GM18870 (cell line): ENCODE data around the gene ABHD17A.
"Not testable (repeated sequence)": the region's sequence is repeated elsewhere in the genome, so short reads cannot be mapped to it uniquely, and the experiment has no call there.

Experiments
- ATAC-seq: cut with Tn5 transposase; IDR thresholded peaks from one replicate; pipeline ENCODE4 v1.9.1; 2021; ENCODE audit warnings: moderate library complexity; ENCODE audit not compliant: unreplicated experiment

Gene ABHD17A

DNA sequence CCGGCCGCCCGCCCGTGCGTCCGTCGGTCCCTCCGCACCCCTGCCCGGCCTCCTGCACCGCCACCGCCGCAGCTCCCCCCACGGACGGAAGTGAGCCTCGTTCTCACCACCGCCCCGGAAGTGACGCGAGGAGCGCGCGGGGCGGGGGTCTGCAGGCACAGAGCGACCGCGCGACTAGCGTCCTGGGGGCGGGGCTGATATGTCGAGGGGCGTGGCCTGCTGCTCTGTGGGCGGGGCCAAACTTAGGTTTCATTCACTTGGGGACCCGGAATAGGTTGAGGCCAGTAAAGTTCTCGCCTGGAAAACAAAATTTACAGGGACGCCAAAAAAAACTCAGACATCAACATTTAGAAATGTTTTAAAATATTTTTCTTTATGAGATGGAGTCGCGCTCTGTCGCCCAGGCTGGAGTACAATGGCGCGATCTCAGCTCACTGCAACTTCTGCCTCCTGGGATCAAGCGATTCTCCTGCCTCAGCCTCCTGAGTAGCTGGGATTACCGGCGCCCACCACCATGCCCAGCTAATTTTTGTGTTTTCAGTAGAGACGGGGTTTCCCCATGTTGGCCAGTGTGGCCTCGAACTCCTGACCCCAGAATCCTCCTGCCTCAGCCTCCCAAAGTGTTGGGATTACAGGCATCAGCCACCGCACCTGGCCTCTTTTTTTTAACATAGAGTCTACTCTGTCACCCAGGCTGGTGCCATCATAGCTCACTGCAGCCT, at the start of gene ABHD17A:
ABHD17A (minus strand) TSS at position 99 of the 722 bp plus-strand sequence. CDS start 3,930 bp downstream, outside the sequence.
- not testable (repeated sequence) for ATAC-seq

DNA sequence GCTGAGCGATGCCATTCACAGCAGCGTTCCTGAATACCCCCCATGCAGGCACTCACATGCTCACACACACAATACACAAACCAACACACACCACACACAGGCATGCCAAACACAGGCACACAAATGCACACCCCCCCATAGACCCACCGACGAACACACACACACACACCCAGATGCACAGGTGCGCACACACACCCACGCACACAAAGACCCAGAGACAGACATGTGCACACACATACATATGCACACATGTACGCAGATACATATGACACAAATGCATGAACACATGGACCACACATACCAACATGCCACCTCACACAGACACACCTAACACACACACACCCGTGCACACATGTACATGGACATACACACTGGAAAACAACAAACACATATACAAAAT, 48.6 kb upstream of the ABHD17A start:
- ATAC-seq: no peak

DNA sequence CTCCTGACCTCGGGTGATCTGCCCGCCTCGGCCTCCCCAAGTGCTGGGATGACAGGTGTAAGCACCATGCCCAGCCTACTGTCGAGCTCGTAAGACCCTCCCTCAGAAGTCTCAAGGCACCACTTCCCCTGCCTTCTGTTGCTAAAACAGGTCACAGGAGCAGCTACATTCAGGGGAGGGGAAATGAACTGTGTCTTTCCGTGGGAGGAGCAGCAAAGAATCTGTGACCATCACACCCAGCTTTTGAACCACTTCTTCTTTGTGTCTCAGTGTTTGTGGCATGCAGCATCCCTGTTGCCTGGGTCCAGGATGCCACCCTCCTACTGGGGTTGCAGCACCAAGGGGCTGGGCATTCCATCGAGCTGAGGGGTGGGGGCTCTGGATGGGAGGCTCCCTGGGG, 47.9 kb upstream of the ABHD17A start:
- ATAC-seq: no peak

DNA sequence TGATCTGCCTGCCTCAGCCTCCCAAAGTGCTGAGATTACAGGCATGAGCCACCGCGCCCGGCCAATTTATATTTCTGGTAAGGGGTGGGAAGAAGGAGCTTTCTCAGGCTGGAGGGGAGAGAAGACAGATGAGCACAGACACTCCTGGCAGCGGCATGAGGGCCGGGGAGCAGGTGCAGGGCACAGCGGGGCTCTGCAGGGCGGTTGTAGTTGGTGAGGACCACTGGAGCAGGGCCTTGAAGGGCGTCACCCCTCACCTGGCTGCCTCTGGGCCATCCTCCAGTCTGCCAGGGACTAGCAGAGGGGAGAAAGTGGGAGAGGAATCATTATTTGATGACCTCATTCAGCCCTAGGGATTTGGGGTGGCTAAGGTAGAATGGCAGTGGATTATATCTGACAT, 47.1 kb upstream of the ABHD17A start:
- no peak for ATAC-seq

DNA sequence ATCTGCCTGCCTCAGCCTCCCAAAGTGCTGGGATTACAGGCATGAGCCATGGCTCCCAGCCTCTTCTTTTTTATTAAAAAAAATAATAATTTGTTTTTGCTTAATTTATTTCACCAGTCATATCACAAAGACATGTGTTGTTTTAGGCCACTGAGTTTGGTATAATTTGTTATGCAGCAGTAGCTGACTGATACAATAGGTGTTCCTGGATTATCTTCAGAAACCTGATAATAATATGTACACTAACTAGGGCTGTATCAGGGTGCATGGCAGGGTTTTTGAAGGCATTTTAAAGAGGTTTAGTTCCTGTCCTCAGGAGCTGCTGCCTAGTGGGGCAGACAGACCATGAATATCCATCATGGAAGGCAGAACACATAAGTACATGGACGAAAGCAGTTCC, 46.1 kb upstream of the ABHD17A start:
- no peak for ATAC-seq

DNA sequence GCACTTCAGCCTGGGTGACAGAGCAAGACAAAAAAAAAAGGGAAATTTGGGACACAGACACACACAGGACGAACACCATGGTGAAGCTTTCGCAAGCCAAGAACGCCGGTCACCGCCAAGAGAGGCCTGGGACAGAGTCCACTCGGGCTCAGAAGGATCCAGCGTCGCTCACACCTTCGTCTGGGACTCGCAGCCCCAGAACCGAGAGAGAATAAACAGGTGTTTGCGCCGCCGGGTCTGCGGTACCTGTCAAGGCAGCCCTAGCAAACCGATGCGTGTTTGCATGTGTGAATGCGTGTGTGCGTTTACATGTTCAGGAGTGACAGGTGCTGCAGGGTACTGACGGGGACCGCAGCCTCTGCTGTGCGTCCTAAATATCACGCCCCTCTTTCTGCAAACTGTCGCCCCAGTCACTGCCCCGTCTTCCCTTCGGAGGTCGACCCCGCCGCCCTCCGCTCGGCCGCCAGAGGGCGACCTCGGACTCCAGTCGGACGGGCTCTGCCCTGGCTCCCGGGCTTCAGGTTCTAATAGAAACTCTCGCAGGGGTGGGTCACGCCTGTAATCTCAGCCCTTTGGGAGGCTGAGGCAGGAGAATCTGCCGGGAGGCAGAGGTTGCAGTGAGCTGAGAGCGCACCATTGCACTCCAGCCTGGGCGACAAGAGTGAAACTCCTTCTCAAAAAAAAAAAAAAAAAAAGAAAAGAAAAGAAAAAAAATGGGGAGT, 43.9 kb upstream of the ABHD17A start:
- ATAC-seq: no peak

DNA sequence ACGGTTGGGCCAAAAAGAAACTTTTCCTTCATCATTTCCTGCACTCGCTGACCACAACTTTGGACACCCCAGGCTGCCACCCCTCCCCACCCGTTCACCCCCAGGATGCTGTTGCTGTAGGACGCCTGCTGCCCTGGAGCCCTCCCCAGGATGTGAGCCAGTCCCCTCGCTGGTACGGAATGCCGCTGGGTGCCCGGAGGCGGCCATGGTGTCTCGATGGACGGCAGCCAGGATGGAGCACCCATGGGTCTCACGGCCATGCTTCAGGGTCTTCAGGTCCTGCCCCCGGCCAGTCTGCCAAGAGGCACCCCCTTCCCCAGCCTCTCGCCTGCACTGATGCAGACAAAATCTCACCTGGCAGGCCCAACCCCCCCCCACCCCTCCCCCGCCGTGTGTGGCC, 40.2 kb upstream of the ABHD17A start:
- no peak for ATAC-seq

DNA sequence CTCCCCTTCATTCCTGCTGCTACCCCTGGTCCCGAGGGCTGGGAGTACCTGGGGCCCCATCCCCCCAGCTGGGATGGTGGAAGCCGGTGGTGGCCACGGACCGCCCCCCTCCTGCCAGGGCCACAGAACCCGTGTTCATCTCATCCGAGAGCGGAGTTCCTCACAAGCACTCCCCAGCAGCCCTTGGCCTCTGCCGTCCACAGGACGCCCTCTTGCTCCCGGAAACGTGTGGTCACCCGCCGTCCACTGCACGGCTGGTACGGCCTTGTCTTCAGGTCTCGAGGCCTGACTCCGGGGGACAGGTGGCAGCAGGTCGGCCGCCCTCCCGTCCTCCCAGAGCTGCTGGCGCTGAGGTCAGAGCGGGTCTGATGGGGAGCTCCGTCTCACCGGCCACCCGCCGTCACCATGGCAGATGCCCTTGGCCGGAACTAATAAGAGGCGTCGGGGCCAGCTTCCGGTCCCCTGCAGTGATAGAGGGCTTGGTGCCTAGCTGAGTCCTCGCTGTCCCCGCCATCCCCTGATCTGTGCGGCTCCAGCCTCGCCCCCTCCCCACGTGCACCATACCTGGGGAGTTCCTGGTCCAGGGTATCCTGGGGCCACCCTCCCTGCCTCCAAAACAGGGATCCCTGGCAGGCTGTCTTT, 39.1 kb upstream of the ABHD17A start:
- ATAC-seq: no peak

DNA sequence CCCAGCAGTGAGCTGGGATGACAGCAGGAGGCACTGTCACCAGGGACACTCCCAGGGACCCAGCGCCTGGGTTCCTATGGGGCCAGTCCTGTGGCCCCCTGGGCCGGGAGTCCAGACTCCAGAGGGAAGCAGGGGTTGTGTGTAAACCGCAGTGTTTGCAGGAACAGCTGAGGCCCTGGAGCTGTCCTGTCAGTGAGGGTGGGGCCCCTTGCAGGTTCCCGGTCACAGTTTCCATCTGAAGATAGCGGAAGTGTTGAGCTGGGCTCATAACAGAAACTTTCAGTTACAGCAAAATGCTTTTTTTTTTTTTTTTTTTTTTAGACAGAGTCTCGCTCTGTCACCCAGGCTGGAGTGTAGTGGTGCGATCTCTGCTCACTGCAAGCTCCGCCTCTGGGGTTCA, 38.0 kb upstream of the ABHD17A start:
- ATAC-seq: no peak

DNA sequence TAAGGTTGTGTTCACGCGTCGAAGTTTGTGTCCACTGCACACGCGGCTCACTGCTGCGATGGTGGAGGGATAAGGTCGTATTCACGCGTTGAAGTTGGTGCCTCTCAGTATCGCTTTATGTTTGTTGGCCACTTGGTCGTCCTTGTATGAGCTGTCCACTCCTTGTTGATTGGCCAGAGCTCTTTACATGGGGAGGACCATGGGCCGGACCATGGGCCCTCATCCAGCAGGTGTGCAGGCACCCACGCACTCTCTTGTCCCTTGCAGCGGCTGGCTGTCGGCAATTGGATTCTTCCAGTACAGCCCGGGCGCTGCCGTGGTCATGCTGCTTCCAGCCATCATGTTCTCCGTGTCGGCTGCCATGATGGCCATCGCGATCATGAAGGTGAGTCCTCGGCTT, 37.5 kb upstream of the ABHD17A start:
- ATAC-seq: no peak

DNA sequence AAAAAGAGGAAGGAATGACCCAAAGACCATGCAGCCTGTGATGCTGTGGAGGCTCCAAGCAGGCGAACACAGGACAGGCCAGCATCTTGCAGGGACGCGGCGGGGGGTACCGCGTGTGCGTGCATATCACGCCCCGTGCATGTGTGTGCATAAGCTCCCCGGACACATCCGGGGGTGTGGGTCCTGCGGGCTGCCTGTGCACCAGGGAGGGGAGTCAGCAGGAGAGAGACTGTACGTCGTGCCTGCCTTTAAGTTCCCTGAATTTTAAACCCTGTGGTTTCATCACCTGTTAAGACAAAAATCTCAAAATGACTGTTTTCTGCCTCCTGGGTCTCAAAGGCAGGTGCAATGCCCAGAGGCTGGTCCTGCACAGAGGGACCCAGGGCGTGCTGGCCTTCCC, 36.5 kb upstream of the ABHD17A start:
- ATAC-seq: no peak

DNA sequence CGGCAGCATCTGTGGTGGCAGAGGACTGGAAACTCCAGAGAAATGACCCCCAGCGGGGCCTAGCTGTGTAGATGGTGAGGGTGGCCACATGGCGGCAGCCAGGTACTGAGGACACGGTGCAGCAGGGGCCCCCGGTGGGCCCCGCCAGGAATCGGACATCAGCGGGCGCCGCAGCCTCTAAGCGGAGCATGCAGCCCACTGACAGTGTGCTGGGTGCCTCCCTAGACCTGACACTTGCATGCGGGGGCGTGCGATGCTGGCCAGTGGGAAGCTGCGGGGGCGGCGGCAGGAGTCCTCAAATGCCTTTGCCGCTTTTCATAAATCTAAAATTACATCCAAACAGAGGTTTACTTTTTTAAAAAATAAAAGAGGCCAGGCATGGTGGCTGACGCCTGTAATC, 36.0 kb upstream of the ABHD17A start:
- ATAC-seq: no peak

DNA sequence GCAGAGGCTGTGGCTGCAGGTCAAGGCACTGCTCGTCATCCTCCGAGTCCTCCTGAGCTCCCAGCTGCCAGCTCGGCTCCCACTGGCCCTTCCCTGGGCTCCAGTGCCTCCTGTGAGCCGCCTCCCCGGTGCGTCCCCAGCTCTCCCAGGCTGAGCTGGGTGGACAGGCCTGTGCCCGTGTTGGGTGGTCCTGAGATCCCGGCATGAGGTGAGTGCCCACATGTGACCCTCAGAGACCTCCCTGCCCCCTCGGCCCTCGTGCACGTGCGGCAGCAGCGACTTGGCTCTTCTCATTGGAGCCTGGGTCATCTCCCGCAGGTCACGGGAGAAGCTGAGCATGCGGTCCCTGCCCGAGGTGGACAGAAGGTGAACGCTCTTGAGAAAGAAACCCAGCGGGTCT, 35.3 kb upstream of the ABHD17A start:
- no peak for ATAC-seq

DNA sequence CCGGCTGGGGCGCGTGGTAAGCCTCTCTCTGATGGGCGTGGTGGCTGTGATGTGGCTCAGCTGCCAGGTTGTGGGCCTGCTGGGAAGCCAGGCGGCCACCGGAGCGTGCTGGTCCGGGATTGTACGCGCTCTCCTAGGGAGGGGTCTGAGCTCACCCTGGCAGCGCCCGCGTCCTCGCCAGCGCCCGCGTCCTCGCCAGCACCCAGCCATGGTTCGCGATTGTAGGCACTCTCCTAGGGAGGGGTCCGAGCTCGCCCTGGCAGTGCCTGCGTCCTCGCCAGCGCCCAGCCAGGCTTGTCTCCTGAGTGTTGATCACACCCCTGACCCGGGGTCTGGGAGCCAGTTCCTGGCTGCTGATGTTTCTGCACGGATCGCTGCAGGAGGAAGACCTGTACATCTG, 33.7 kb upstream of the ABHD17A start:
- ATAC-seq: no peak

DNA sequence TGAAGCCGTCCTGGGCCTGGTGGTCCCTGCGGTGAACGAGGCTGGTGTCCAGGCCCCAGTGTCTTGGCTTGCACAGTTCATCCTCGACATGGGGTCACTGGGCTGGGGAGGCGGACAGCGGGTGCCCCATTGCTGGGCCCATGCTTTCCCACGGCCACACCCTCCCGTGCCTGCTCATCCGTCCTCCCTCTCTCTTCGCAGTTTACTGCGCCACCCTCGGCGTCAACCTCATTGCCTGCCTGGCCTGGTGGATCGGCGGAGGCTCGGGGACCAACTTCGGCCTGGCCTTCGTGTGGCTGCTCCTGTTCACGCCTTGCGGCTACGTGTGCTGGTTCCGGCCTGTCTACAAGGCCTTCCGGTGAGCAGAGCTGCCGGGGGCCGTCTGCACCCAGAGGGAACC, 32.6 kb upstream of the ABHD17A start:
- no peak for ATAC-seq

DNA sequence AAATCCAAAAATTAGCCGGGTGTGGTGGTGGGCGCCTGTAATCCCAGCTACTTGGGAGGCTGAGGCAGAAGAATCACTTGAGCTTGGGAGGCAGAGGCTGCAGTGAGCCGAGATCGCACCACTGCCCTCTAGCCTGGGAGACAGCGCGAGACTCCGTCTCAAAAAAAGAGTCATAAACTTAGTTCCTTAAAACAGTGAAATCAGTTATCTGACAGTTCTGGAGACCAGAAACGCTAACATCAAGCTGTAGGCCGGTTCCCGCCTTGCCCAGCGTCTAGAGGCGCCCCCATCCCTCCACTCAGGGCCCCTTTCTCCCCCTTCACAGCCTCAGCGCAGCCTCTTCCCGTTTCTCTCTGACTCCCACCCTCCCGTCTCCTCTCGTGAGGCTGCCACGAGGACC, 31.9 kb upstream of the ABHD17A start:
- no peak for ATAC-seq

DNA sequence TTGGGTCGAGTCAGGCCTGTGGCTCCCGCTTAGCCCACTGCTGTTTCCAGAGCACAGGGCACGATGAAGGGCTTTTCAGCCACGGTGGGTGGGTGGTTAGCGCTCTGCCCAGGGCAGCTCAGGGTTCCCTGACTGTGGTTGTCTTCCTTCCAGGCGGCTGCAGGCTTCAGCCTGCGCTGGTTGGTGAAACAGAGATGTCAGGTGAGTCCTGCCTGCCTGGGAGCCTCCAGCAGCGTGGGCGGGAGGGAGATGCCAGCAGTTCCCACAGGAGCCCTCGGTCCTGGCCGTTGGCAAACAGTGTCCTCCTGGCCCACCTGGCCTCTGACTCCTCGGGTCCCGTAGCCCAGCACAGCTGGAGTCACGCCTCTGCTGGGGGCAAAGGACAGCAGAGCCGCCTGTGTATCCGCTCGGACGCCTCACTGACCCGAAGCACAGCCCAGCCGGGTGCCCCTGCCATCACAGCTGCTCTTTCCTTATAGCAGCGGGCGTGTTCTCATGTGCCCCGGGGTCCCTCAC, 29.6 kb upstream of the ABHD17A start:
- no peak for ATAC-seq

DNA sequence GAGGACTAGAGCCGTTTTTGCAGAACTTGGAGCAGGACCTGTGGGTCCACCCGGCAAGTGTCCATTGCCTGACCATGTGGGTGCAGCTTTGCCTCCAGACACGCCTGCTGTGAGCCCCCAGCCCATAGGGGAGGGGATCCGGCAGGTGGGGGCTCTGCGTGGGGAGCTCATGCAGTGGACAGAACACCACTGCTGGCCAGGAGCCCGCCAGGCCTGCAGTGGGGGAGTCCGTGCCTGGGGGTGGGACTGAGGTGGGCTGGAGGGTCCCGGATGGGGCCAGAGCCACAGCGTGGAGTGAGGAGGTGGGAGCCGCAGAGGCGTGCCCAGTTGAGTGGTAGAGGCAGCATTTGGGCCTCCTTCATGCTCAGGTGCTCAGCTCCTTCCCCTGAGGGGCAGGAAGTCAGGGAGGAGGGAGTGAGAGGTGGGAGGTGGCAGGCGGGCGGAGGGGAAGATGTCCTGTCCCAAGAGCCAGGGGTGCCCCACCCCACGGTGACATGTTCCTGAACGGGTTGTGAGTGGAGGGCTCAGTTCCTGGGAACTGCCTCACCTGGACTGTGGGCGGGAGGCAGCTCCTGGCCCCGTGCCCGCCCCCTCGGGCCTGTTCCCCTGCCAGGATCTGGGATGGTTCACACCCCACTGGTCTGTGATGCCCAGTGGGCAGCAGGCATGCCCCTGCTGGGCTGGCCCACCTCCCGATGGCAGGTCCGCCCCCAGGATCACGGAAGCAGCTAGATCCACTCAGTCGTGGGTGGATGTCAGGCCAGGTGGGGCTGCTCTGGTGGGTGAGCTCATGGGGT, 28.7 kb upstream of the ABHD17A start:
- no peak for ATAC-seq

DNA sequence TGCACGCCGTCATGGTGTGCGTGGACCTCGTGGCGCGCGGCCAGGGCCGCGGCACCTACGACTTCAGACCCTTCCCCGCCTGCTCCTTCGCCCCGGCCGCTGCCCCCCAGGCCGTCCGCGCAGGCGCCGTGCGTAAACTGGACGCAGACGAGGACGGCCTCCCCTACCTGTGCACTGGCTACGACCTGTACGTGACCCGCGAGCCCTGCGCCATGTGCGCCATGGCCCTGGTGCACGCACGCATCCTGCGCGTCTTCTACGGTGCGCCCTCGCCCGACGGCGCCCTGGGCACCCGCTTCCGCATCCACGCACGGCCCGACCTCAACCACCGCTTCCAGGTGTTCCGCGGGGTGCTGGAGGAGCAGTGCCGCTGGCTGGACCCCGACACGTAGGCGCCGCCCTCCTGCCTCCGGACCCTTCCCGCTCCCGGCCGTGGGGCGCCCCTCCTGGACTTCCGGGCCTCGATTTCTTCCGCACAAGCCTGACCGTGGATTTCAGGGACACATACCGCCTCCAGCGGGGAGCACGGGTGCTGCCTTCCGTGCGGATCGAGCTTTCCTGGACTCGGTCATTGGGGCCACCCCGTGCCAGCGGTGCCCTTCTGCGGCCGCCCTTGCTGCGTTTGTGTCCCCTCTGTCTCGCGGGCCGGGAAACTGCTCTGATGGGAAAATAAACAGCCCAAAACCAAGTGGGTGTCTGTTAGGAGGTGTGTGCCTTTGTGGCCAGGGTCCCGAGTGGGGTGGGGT, 27.6 kb upstream of the ABHD17A start:
- ATAC-seq: no peak

DNA sequence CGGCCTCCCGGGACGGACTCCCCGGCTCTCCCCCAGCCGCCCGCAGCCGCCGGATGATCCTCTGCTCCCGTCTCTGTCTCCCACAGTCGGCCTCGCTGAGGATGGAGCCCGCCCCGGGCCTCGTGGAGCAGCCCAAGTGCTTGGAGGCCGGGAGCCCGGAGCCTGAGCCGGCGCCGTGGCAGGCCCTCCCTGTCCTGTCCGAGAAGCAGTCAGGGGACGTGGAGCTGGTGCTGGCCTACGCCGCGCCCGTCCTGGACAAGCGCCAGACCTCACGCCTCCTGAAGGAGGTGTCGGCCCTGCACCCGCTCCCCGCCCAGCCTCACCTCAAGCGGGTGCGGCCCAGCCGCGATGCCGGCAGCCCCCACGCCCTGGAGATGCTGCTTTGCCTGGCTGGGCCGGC, 26.7 kb upstream of the ABHD17A start:
- ATAC-seq: no peak
